Measurements from ENCODE around the gene RRM2. TPM values are rescaled to one million over a fixed set of nuclear protein-coding genes. Genes with fewer than 3 reads are reported as not detected.

RRM2 gene
- total and polyA plus RNA-seq, 3 experiments from 2014 or later = 1.4 to 427 (median 425) TPM

DNA sequence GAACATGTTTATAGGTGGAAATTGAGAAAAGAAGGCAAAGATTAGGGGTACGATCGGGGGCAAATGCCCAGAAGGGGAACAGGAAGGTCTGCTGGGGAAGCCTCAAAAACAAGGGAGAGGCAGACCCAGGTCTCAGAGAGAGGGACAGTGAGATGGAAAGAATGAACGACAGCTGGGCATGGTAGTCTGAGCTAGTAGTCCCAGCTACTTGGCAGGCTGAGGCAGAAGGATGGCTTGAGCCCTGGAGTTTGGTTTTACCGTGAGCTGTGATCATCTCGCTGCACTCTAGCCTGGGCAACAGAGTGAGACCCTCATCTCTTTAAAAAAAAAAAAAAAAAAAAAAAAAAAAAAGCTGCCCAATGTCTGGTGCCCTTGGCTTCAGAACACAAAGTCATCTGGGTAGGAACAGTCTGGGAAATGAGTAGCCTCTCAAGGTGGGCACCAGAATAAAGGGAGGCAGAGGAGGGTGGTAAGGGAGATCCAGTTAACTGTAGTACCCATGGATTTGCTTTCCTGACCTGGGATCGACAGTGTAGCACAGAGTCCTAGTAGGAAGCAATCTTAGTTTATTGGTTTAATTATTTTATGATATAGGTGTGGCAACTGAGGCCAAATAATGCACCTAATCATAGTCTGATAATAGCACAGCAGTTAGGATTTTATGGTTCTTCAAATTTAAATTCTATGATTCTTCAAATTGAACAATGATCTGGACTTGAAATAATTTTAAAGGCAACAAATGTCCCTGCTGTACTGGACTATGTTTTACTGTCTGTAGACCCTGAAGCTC lies 3.5 kb downstream of the RRM2 start:
- Mint-ChIP-seq H3K36me3 (no peaks in the 10 kb centered on the region), H3K9me3 (no peaks in the 10 kb centered on the region), H3K27me3 (peaks cover 15 to 17% of the 10 kb centered on the region in 2 donors), H3K4me3 (peak overlapping the region in 3 of 7 donors; percentile 20 to 66 (median 40)), H3K27ac (peak overlapping the region in 3 of 8 donors; percentile 2 to 61 (median 29)), H3K4me1 (peaks cover 37 to 66% (median 59%) of the 10 kb centered on the region in 3 donors)
- H3K9me3 ChIP-seq (ENCODE audit: low read length) = no peaks in the 10 kb centered on the region
- CTCF ChIA-PET = interaction anchor here (0.9 to 5.1 kb wide), 8 partner anchors 14 to 322 kb away, joined by 3 to 71 read pairs (median 8); partner anchors contain the start of gene ODC1
- H3K27me3 ChIP-seq (ENCODE audit: insufficient read depth, low read length, poor library complexity, severe bottlenecking) = peaks cover 7% of the 10 kb centered on the region
- DNase-seq = no peak
- POLR2A ChIA-PET = interaction anchor here (1.2 kb wide), 1 partner anchor 322 kb away, joined by 3 read pairs; the partner anchor contains the start of gene ODC1
- no peak overlapping the region for H3K27ac ChIP-seq (ENCODE audit: low read depth, low read length)
- H3K4me1 ChIP-seq (ENCODE audit: insufficient read depth, low read length) = peaks cover 31% of the 10 kb centered on the region
- no peaks in the 10 kb centered on the region for H3K36me3 ChIP-seq (ENCODE audit: insufficient read depth, low read length)
- no peak overlapping the region for H3K4me3 ChIP-seq (ENCODE audit: low read length)

DNA sequence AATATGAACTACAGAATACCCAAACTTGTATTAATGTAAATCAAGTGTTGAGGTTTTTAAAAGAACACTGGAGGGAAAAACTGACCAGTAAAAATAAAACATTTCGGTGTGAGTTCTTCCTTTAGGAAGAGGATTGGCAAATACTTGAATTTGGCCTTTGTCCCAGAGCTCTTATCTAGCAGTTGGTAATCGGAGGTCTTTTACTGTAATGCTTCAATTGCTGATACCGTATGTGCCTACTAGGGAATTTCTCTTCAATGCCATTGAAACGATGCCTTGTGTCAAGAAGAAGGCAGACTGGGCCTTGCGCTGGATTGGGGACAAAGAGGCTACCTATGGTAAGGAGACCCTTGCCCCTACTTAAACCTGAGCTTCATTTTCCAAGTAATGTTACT lies 4.1 kb downstream of the RRM2 start:
- Mint-ChIP-seq H3K36me3 (no peaks in the 10 kb centered on the region), H3K4me3 (no peak overlapping the region), H3K27me3 (peaks cover 15 to 17% of the 10 kb centered on the region in 2 donors), H3K4me1 (peaks cover 32 to 61% (median 54%) of the 10 kb centered on the region in 3 donors), H3K9me3 (no peaks in the 10 kb centered on the region), H3K27ac (no peak overlapping the region)
- Histone ChIP-seq H3K4me3 (ENCODE audit: low read length) (no peak overlapping the region), H3K27me3 (ENCODE audit: insufficient read depth, low read length, poor library complexity, severe bottlenecking) (peaks cover 7% of the 10 kb centered on the region), H3K4me1 (ENCODE audit: insufficient read depth, low read length) (peaks cover 25% of the 10 kb centered on the region), H3K27ac (ENCODE audit: low read depth, low read length) (no peak overlapping the region), H3K9me3 (ENCODE audit: low read length) (no peaks in the 10 kb centered on the region), H3K36me3 (ENCODE audit: insufficient read depth, low read length) (no peaks in the 10 kb centered on the region)
- no peak for DNase-seq
- ChIA-PET CTCF (interaction anchor here (1.2 to 5.1 kb wide), 5 partner anchors 54 to 312 kb away, joined by 4 to 71 read pairs (median 16); no protein-coding TSS in a partner anchor), POLR2A (interaction anchor here (1.2 kb wide), 1 partner anchor 322 kb away, joined by 3 read pairs; the partner anchor contains the start of gene ODC1)

DNA sequence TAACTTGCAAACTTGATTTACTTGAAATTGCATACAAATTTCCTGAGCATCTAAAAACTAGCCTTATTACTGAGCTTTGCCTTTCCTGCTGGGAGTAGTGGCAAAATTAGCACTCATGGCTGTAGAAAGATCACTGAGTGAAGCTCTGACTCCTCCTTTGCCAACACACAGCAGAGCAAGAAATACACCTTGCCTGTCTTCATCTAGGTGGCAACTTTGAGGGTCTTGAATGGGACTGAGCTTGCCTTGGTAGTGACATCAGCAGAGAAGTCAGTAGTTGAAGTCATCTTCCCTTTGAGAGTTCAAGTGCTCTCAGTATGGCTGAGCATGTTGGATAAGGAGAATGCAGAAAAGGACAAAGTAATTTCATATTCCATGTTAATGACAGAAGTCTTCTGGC lies 5.9 kb downstream of the RRM2 start:
- DNase-seq = no peak
- H3K27ac Mint-ChIP-seq = peak overlapping the region in 2 of 8 donors; percentile 5 to 28
- H3K9me3 Mint-ChIP-seq = no peaks in the 10 kb centered on the region
- no peaks in the 10 kb centered on the region for H3K36me3 ChIP-seq (ENCODE audit: insufficient read depth, low read length)
- POLR2A ChIA-PET = no interaction called here
- H3K4me3 Mint-ChIP-seq = no peak overlapping the region
- H3K4me1 Mint-ChIP-seq = peaks cover 24 to 63% (median 42%) of the 10 kb centered on the region in 3 donors
- peaks cover 15% of the 10 kb centered on the region for H3K4me1 ChIP-seq (ENCODE audit: insufficient read depth, low read length)
- H3K27me3 ChIP-seq (ENCODE audit: insufficient read depth, low read length, poor library complexity, severe bottlenecking) = peaks cover 6% of the 10 kb centered on the region
- no peak overlapping the region for H3K27ac ChIP-seq (ENCODE audit: low read depth, low read length)
- no peaks in the 10 kb centered on the region for H3K9me3 ChIP-seq (ENCODE audit: low read length)
- H3K4me3 ChIP-seq (ENCODE audit: low read length) = no peak overlapping the region
- H3K36me3 Mint-ChIP-seq = no peaks in the 10 kb centered on the region
- H3K27me3 Mint-ChIP-seq = peaks cover 11 to 13% of the 10 kb centered on the region in 2 donors
- CTCF ChIA-PET = interaction anchor here (0.9 to 3.2 kb wide), 4 partner anchors 56 to 307 kb away, joined by 3 to 17 read pairs (median 6); no protein-coding TSS in a partner anchor

DNA sequence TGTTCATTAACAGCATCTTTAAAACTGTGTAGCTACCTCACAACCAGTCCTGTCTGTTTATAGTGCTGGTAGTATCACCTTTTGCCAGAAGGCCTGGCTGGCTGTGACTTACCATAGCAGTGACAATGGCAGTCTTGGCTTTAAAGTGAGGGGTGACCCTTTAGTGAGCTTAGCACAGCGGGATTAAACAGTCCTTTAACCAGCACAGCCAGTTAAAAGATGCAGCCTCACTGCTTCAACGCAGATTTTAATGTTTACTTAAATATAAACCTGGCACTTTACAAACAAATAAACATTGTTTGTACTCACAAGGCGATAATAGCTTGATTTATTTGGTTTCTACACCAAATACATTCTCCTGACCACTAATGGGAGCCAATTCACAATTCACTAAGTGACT lies 7.0 kb downstream of the RRM2 start:
- Mint-ChIP-seq H3K4me3 (no peak overlapping the region), H3K36me3 (no peaks in the 10 kb centered on the region), H3K4me1 (peaks cover 15 to 52% (median 31%) of the 10 kb centered on the region in 3 donors), H3K27me3 (peaks cover 2 to 3% of the 10 kb centered on the region in 2 donors), H3K9me3 (no peaks in the 10 kb centered on the region), H3K27ac (no peak overlapping the region)
- ChIA-PET POLR2A (no interaction called here), CTCF (interaction anchor here (0.9 to 3.2 kb wide), 4 partner anchors 57 to 306 kb away, joined by 3 to 17 read pairs (median 8); no protein-coding TSS in a partner anchor)
- no peak for DNase-seq
- Histone ChIP-seq H3K36me3 (ENCODE audit: insufficient read depth, low read length) (no peaks in the 10 kb centered on the region), H3K9me3 (ENCODE audit: low read length) (no peaks in the 10 kb centered on the region), H3K27ac (ENCODE audit: low read depth, low read length) (no peak overlapping the region), H3K4me3 (ENCODE audit: low read length) (no peak overlapping the region), H3K4me1 (ENCODE audit: insufficient read depth, low read length) (peaks cover 5% of the 10 kb centered on the region), H3K27me3 (ENCODE audit: insufficient read depth, low read length, poor library complexity, severe bottlenecking) (no peaks in the 10 kb centered on the region)

DNA sequence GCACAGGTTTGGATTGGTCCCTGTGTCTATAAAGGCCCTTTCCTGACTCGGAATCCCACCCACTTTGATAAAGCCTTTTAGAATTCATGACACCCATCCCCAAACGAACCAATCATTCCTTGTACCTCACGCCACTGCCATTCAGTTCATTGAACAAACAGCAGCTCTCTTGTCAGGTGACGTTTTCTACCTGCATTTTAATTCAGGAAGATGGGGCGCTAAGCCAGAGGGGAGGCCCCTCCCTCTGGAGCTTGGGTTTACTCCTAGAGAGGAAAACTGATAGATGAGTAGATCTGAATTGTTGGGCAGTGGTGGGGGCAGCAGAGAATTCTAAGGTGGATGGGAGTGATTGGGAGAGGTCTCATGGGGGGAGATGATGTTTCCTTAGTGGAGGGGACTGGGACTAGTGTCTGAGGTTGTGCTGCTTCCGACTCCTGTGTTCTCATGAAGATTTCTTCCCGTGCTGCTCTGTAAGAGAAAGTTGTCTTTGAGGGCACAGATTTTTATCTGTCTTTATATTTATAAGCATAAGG lies 9.6 kb downstream of the RRM2 start:
- H3K4me3 ChIP-seq (ENCODE audit: low read length) = no peak overlapping the region
- no peak overlapping the region for H3K27ac Mint-ChIP-seq
- ChIA-PET CTCF (interaction anchor here (1.0 to 3.0 kb wide), 3 partner anchors 11 to 303 kb away, joined by 3 to 11 read pairs (median 3); no protein-coding TSS in a partner anchor), POLR2A (no interaction called here)
- no peaks in the 10 kb centered on the region for H3K9me3 Mint-ChIP-seq
- no peak overlapping the region for H3K4me3 Mint-ChIP-seq
- H3K4me1 Mint-ChIP-seq = peaks cover 5 to 38% (median 14%) of the 10 kb centered on the region in 3 donors
- H3K36me3 ChIP-seq (ENCODE audit: insufficient read depth, low read length) = no peaks in the 10 kb centered on the region
- no peaks in the 10 kb centered on the region for H3K4me1 ChIP-seq (ENCODE audit: insufficient read depth, low read length)
- H3K27ac ChIP-seq (ENCODE audit: low read depth, low read length) = no peak overlapping the region
- H3K27me3 Mint-ChIP-seq = no peaks in the 10 kb centered on the region
- no peak for DNase-seq
- H3K9me3 ChIP-seq (ENCODE audit: low read length) = no peaks in the 10 kb centered on the region
- H3K36me3 Mint-ChIP-seq = no peaks in the 10 kb centered on the region
- H3K27me3 ChIP-seq (ENCODE audit: insufficient read depth, low read length, poor library complexity, severe bottlenecking) = no peaks in the 10 kb centered on the region

DNA sequence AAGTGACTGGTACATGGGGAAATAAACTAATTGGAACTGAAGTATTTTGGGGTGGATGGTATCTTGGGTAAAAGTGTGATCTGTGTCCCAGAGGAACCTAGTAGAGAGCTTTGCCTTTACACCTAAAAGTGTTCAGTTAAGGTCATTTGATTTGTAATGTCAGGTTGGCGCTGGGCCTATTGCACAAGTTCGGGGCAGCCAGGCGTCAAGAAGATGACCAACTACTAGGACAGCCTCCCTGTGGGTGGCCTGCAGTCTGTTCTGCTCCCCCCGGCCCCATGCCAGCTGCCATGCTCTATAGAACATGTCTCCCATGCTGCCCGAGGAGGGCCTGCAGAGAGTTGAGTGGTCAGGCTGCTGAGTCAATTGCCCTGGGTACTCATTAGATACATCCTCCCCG lies 10.1 kb downstream of the RRM2 start:
- no peaks in the 10 kb centered on the region for H3K9me3 ChIP-seq (ENCODE audit: low read length)
- ChIA-PET POLR2A (no interaction called here), CTCF (interaction anchor here (1.3 kb wide), 1 partner anchor 60 kb away, joined by 3 read pairs; no protein-coding TSS in a partner anchor)
- Mint-ChIP-seq H3K27me3 (no peaks in the 10 kb centered on the region), H3K27ac (peak overlapping the region in 2 of 8 donors; percentile 18 to 27), H3K4me3 (no peak overlapping the region), H3K4me1 (peaks cover 5 to 38% (median 13%) of the 10 kb centered on the region in 3 donors), H3K36me3 (no peaks in the 10 kb centered on the region), H3K9me3 (no peaks in the 10 kb centered on the region)
- no peak overlapping the region for H3K27ac ChIP-seq (ENCODE audit: low read depth, low read length)
- H3K27me3 ChIP-seq (ENCODE audit: insufficient read depth, low read length, poor library complexity, severe bottlenecking) = no peaks in the 10 kb centered on the region
- no peak overlapping the region for H3K4me3 ChIP-seq (ENCODE audit: low read length)
- no peaks in the 10 kb centered on the region for H3K4me1 ChIP-seq (ENCODE audit: insufficient read depth, low read length)
- no peaks in the 10 kb centered on the region for H3K36me3 ChIP-seq (ENCODE audit: insufficient read depth, low read length)
- no peak for DNase-seq

DNA sequence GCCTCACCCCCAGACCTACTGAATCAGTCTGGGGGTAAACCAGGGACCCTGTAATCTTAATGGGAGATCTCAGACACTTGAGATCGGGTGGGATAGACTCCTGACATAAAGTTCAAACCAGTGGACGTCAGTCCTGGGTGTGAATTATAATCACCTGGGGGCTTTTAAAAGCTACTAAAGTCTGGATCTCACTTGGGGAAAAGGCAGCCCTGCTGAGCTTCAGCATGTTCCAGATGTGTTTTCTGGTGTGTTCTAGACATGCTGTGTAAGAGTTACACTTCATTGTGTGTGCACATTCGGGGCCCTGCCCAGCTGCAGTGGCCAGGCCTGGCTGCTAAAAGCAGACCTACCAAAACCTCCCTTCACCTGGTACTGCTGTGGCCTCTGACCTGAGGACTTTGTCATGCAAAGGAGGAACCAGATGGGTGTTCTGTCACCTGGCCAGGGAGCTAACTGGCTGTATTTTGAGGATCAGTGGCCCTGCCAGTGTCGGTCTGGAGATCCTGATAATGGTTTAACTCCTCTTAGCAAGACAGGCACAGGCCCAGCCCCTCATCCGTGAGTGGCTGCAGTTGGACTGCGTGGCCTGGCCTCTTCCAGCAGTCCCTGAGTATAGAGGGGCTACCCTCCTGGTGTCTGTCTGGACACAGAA lies 10.6 kb downstream of the RRM2 start:
- H3K36me3 Mint-ChIP-seq = no peaks in the 10 kb centered on the region
- no peaks in the 10 kb centered on the region for H3K36me3 ChIP-seq (ENCODE audit: insufficient read depth, low read length)

More for the DNA sequence above, 10.6 kb downstream of the RRM2 start:
- H3K27me3 ChIP-seq (ENCODE audit: insufficient read depth, low read length, poor library complexity, severe bottlenecking) = no peaks in the 10 kb centered on the region
- peaks cover 5 to 34% (median 12%) of the 10 kb centered on the region in 3 donors for H3K4me1 Mint-ChIP-seq
- H3K27ac ChIP-seq (ENCODE audit: low read depth, low read length) = no peak overlapping the region
- ChIA-PET CTCF (interaction anchor here (1.3 kb wide), 1 partner anchor 61 kb away, joined by 3 read pairs; no protein-coding TSS in a partner anchor), POLR2A (interaction anchor here (0.6 kb wide), 2 partner anchors 52 to 311 kb away, joined by 4 to 9 read pairs; no protein-coding TSS in a partner anchor)
- no peaks in the 10 kb centered on the region for H3K27me3 Mint-ChIP-seq
- no peaks in the 10 kb centered on the region for H3K9me3 Mint-ChIP-seq
- peak overlapping the region in 1 of 8 donors; percentile 18 for H3K27ac Mint-ChIP-seq
- H3K4me3 Mint-ChIP-seq = no peak overlapping the region
- DNase-seq = no peak
- H3K4me3 ChIP-seq (ENCODE audit: low read length) = no peak overlapping the region
- no peaks in the 10 kb centered on the region for H3K9me3 ChIP-seq (ENCODE audit: low read length)
- H3K4me1 ChIP-seq (ENCODE audit: insufficient read depth, low read length) = no peaks in the 10 kb centered on the region

All from CD8-positive, alpha-beta memory T cell (primary cell).